IPS-20b (cell line): ENCODE results near the gene NAV3.
A peak's percentile ranks its signal among the peaks of the same experiment; 100 is the strongest.

Source experiments
- H3K27ac ChIP-seq: one replicate; pipeline ENCODE4 v1.5.1; 2013; ENCODE audit warnings: low read length
- H3K27me3 ChIP-seq: 2 replicates; pipeline ENCODE4 v1.6.1; 2013; ENCODE audit warnings: mild to moderate bottlenecking, low read length, inconsistent platforms; ENCODE audit not compliant: insufficient read depth
- H3K36me3 ChIP-seq: 2 replicates; pipeline ENCODE4 v1.6.1; 2013; ENCODE audit warnings: low read depth, mild to moderate bottlenecking, inconsistent platforms, low read length, moderate library complexity; ENCODE audit not compliant: insufficient read depth
- H3K4me1 ChIP-seq: 2 replicates; pipeline ENCODE4 v1.6.1; 2013; ENCODE audit warnings: mild to moderate bottlenecking, control low read depth, inconsistent platforms, low read length, moderate library complexity; ENCODE audit not compliant: insufficient read depth
- H3K4me3 ChIP-seq: 2 replicates; pipeline ENCODE4 v1.5.1; 2013; ENCODE audit warnings: mild to moderate bottlenecking, low read length, inconsistent platforms
- H3K9ac ChIP-seq: 2 replicates; pipeline ENCODE4 v1.6.1; 2013; ENCODE audit warnings: low read depth, mild to moderate bottlenecking, inconsistent platforms, low read length, moderate library complexity
- H3K9me3 ChIP-seq: 2 replicates; pipeline ENCODE4 v1.6.1; 2013; ENCODE audit warnings: mild to moderate bottlenecking, low read depth, low read length, inconsistent platforms; ENCODE audit not compliant: insufficient read depth

NAV3 gene

GRCh38 chr12:78181544-78182162, 351.0 kb downstream of the NAV3 start:
- no peaks in the 10 kb centered on the region for H3K27me3 ChIP-seq
- no peaks in the 10 kb centered on the region for H3K36me3 ChIP-seq
- no peaks in the 10 kb centered on the region for H3K9me3 ChIP-seq
- H3K27ac ChIP-seq: no peak overlapping the region
- no peak overlapping the region for H3K4me3 ChIP-seq
- H3K9ac ChIP-seq: no peak overlapping the region
- H3K4me1 ChIP-seq: peaks cover 2% of the 10 kb centered on the region; the same call in 1 of the 2 replicates

GRCh38 chr12:78183824-78184223, 353.1 kb downstream of the NAV3 start:
- H3K4me3 ChIP-seq: no peak overlapping the region

GRCh38 chr12:78185109-78185508, 354.4 kb downstream of the NAV3 start:
- Histone ChIP-seq H3K4me1 (peaks cover 18% of the 10 kb centered on the region; the same call in 1 of the 2 replicates), H3K9ac (no peak overlapping the region), H3K9me3 (no peaks in the 10 kb centered on the region), H3K27ac (no peak overlapping the region), H3K36me3 (no peaks in the 10 kb centered on the region), H3K27me3 (no peaks in the 10 kb centered on the region), H3K4me3 (no peak overlapping the region)

More at GRCh38 chr12:78183824-78184223, 353.1 kb downstream of the NAV3 start:
- no peaks in the 10 kb centered on the region for H3K36me3 ChIP-seq
- no peaks in the 10 kb centered on the region for H3K27me3 ChIP-seq
- H3K9me3 ChIP-seq: no peaks in the 10 kb centered on the region
- no peak overlapping the region for H3K9ac ChIP-seq
- no peak overlapping the region for H3K27ac ChIP-seq
- peaks cover 18% of the 10 kb centered on the region; the same call in 1 of the 2 replicates for H3K4me1 ChIP-seq

- no peaks in the 10 kb centered on the region for H3K27me3 ChIP-seq
- H3K27ac ChIP-seq: no peak overlapping the region
- H3K9ac ChIP-seq: no peak overlapping the region
- H3K36me3 ChIP-seq: no peaks in the 10 kb centered on the region
- H3K9me3 ChIP-seq: no peaks in the 10 kb centered on the region
- H3K4me3 ChIP-seq: no peak overlapping the region
- H3K4me1 ChIP-seq: peaks cover 18% of the 10 kb centered on the region; the same call in 1 of the 2 replicates
Measured at GRCh38 chr12:78185651-78186050, 355.0 kb downstream of the NAV3 start.

- Histone ChIP-seq H3K9me3 (no peaks in the 10 kb centered on the region), H3K27ac (no peak overlapping the region), H3K4me1 (peaks cover 18% of the 10 kb centered on the region; the same call in 1 of the 2 replicates), H3K4me3 (no peak overlapping the region), H3K27me3 (no peaks in the 10 kb centered on the region), H3K36me3 (no peaks in the 10 kb centered on the region), H3K9ac (no peak overlapping the region)
Measured at GRCh38 chr12:78186670-78187069, 356.0 kb downstream of the NAV3 start.

- 0 out of 2 replicates have a peak overlapping the region, but pooled peaks have one; percentile 8 for H3K4me3 ChIP-seq
- H3K27me3 ChIP-seq: no peaks in the 10 kb centered on the region
- H3K36me3 ChIP-seq: no peaks in the 10 kb centered on the region
Measured at GRCh38 chr12:78187741-78188140, 357.0 kb downstream of the NAV3 start.

GRCh38 chr12:78189656-78190055, 359.0 kb downstream of the NAV3 start:
- Histone ChIP-seq H3K9ac (no peak overlapping the region), H3K9me3 (no peaks in the 10 kb centered on the region), H3K27me3 (no peaks in the 10 kb centered on the region), H3K4me1 (peaks cover 18% of the 10 kb centered on the region; the same call in 1 of the 2 replicates), H3K36me3 (no peaks in the 10 kb centered on the region), H3K27ac (no peak overlapping the region), H3K4me3 (no peak overlapping the region)

More at GRCh38 chr12:78187741-78188140, 357.0 kb downstream of the NAV3 start:
- Histone ChIP-seq H3K9me3 (no peaks in the 10 kb centered on the region), H3K27ac (no peak overlapping the region), H3K4me1 (peaks cover 18% of the 10 kb centered on the region; the same call in 1 of the 2 replicates), H3K9ac (no peak overlapping the region)

- no peak overlapping the region for H3K9ac ChIP-seq
- no peak overlapping the region for H3K4me3 ChIP-seq
- H3K27me3 ChIP-seq: no peaks in the 10 kb centered on the region
- peaks cover 17% of the 10 kb centered on the region; the same call in 1 of the 2 replicates for H3K4me1 ChIP-seq
- no peaks in the 10 kb centered on the region for H3K9me3 ChIP-seq
- no peak overlapping the region for H3K27ac ChIP-seq
- H3K36me3 ChIP-seq: no peaks in the 10 kb centered on the region
Measured at GRCh38 chr12:78191611-78192010, 360.9 kb downstream of the NAV3 start.

- Histone ChIP-seq H3K9me3 (no peaks in the 10 kb centered on the region), H3K4me3 (no peak overlapping the region), H3K27me3 (no peaks in the 10 kb centered on the region), H3K9ac (no peak overlapping the region), H3K4me1 (peaks cover 5% of the 10 kb centered on the region; the same call in 1 of the 2 replicates), H3K36me3 (no peaks in the 10 kb centered on the region), H3K27ac (no peak overlapping the region)
Measured at GRCh38 chr12:78192979-78193378, 362.3 kb downstream of the NAV3 start.

- Histone ChIP-seq H3K27me3 (no peaks in the 10 kb centered on the region), H3K27ac (no peak overlapping the region), H3K9me3 (no peaks in the 10 kb centered on the region), H3K4me3 (no peak overlapping the region), H3K36me3 (no peaks in the 10 kb centered on the region), H3K4me1 (no peaks in the 10 kb centered on the region), H3K9ac (no peak overlapping the region)
Measured at GRCh38 chr12:78194448-78194847, 363.8 kb downstream of the NAV3 start.

- Histone ChIP-seq H3K27me3 (no peaks in the 10 kb centered on the region), H3K27ac (no peak overlapping the region), H3K36me3 (no peaks in the 10 kb centered on the region), H3K9ac (no peak overlapping the region), H3K9me3 (no peaks in the 10 kb centered on the region), H3K4me3 (no peak overlapping the region), H3K4me1 (peaks cover 4% of the 10 kb centered on the region; the same call in 1 of the 2 replicates)
Measured at GRCh38 chr12:78198896-78199295, 368.2 kb downstream of the NAV3 start.

- no peak overlapping the region for H3K27ac ChIP-seq
- no peaks in the 10 kb centered on the region for H3K9me3 ChIP-seq
- H3K36me3 ChIP-seq: no peaks in the 10 kb centered on the region
- no peak overlapping the region for H3K9ac ChIP-seq
- no peaks in the 10 kb centered on the region for H3K27me3 ChIP-seq
- peaks cover 4% of the 10 kb centered on the region; the same call in 1 of the 2 replicates for H3K4me1 ChIP-seq
- no peak overlapping the region for H3K4me3 ChIP-seq
Measured at GRCh38 chr12:78199926-78200325, 369.2 kb downstream of the NAV3 start.
